Measurements from ENCODE around the gene TENM4. TPM values are rescaled to one million over a fixed set of nuclear protein-coding genes. Genes with fewer than 3 reads are reported as not detected.

Gene TENM4
- polyA plus RNA-seq, 1 of the 3 experiments (the other 2 are of a cell fraction) = 16.7 TPM

DNA sequence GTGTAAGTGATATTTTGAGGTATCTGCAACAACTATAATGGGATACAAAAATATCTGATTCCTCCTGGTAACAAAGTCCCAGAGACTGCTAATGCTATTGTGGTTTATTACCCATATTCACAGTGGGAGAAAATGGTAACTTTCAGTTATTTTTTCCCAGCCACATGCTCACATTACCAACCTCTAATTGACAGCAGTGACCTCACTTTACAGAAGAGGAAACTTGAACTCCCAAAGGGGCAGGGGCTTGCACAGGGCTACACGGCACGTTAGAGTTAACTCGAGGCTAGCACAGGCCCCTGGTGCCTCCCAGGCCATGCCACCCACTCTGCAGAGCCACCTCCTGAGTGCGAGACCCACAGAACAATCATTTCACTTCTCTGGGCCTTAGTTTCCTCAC lies 132.4 kb downstream of the TENM4 start:
- 100% methylated on average over 4 of the region's 4 CpGs for WGBS (ENCODE audit: low lambda C conversion rate)
- Histone ChIP-seq H3K4me3 (ENCODE audit: low read depth in 2 of 2, low read length in 1 of 2) (no peak overlapping the region), H3K27ac (ENCODE audit: low read depth in 2 of 2, low read length in 1 of 2) (no peak overlapping the region), H3K9ac (no peak overlapping the region), H2AFZ (ENCODE audit: low read depth) (no peak overlapping the region), H3K9me2 (no peaks in the 10 kb centered on the region), H3K9me3 (no peaks in the 10 kb centered on the region), H3K4me1 (ENCODE audit: control insufficient read depth in 1 of 2, insufficient read depth in 2 of 2, low read depth in 1 of 2, low read length in 1 of 2) (peaks cover 0 to 5% of the 10 kb centered on the region in 2 experiments; a peak in 1 of 4 replicates), H3K27me3 (ENCODE audit: insufficient read depth) (no peaks in the 10 kb centered on the region), H3K4me2 (no peak overlapping the region), H3K36me3 (replicated peaks in 1 of 2; ENCODE audit: control insufficient read depth in 1 of 2, insufficient read depth in 2 of 2, low read length in 1 of 2) (peaks cover 0 to 3% of the 10 kb centered on the region in 2 experiments), H3K79me2 (ENCODE audit: insufficient read depth) (peaks cover 6% of the 10 kb centered on the region; the same call in 1 of the 2 replicates), H3F3A (replicated peaks; ENCODE audit: insufficient read depth) (no peaks in the 10 kb centered on the region), H4K20me1 (ENCODE audit: insufficient read depth) (peaks cover 12% of the 10 kb centered on the region; the same call in 1 of the 2 replicates)
- TF ChIP-seq EP300 (IDR thresholded peaks at IDR 0.05; ENCODE audit: borderline replicate concordance in 1 of 2, low read depth in 1 of 2, low read length in 1 of 2) (no peak), RFX5 (IDR thresholded peaks at IDR 0.05; ENCODE audit: low read length) (no peak), FOXM1 (IDR thresholded peaks at IDR 0.05; ENCODE audit: low read depth) (no peak), CTCF (IDR thresholded peaks at IDR 0.05) (no peak), GABPA (IDR thresholded peaks at IDR 0.05; ENCODE audit: low read depth) (no peak), FOXJ3 (CRISPR knock-in tag; IDR thresholded peaks at IDR 0.05) (no peak)
- TF ChIP-seq, protein P1, sequence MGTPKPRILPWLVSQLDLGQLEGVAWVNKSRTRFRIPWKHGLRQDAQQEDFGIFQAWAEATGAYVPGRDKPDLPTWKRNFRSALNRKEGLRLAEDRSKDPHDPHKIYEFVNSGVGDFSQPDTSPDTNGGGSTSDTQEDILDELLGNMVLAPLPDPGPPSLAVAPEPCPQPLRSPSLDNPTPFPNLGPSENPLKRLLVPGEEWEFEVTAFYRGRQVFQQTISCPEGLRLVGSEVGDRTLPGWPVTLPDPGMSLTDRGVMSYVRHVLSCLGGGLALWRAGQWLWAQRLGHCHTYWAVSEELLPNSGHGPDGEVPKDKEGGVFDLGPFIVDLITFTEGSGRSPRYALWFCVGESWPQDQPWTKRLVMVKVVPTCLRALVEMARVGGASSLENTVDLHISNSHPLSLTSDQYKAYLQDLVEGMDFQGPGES (IDR thresholded peaks at IDR 0.05; ENCODE audit: low read depth, low read length) = no peak
- TF ChIP-seq, protein P2, sequence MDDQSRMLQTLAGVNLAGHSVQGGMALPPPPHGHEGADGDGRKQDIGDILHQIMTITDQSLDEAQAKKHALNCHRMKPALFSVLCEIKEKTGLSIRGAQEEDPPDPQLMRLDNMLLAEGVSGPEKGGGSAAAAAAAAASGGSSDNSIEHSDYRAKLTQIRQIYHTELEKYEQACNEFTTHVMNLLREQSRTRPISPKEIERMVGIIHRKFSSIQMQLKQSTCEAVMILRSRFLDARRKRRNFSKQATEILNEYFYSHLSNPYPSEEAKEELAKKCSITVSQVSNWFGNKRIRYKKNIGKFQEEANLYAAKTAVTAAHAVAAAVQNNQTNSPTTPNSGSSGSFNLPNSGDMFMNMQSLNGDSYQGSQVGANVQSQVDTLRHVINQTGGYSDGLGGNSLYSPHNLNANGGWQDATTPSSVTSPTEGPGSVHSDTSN (IDR thresholded peaks at IDR 0.05) = no peak
- TF ChIP-seq, protein P3, sequence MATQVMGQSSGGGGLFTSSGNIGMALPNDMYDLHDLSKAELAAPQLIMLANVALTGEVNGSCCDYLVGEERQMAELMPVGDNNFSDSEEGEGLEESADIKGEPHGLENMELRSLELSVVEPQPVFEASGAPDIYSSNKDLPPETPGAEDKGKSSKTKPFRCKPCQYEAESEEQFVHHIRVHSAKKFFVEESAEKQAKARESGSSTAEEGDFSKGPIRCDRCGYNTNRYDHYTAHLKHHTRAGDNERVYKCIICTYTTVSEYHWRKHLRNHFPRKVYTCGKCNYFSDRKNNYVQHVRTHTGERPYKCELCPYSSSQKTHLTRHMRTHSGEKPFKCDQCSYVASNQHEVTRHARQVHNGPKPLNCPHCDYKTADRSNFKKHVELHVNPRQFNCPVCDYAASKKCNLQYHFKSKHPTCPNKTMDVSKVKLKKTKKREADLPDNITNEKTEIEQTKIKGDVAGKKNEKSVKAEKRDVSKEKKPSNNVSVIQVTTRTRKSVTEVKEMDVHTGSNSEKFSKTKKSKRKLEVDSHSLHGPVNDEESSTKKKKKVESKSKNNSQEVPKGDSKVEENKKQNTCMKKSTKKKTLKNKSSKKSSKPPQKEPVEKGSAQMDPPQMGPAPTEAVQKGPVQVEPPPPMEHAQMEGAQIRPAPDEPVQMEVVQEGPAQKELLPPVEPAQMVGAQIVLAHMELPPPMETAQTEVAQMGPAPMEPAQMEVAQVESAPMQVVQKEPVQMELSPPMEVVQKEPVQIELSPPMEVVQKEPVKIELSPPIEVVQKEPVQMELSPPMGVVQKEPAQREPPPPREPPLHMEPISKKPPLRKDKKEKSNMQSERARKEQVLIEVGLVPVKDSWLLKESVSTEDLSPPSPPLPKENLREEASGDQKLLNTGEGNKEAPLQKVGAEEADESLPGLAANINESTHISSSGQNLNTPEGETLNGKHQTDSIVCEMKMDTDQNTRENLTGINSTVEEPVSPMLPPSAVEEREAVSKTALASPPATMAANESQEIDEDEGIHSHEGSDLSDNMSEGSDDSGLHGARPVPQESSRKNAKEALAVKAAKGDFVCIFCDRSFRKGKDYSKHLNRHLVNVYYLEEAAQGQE (IDR thresholded peaks at IDR 0.05; ENCODE audit: low read depth, low read length) = no peak
- ChIA-PET CTCF (interaction anchor here (1.6 kb wide), 1 partner anchor 663 kb away, joined by 5 read pairs; no protein-coding TSS in a partner anchor), POLR2A (no interaction called here)
- DNase-seq = no peak

Data from SK-N-SH (cell line).